Loucy (cell line): ENCODE measurements around the gene DNAJC1.

Experiments used
- EZH2phosphoT487 ChIP-seq: fragments of 200-600 bp; IDR thresholded peaks from 2 replicates; pipeline ENCODE4 v1.6.1; 2018; ENCODE audit warnings: antibody characterized with exemption, mild to moderate bottlenecking, moderate library complexity, borderline replicate concordance
- TF ChIP-seq, protein P1 (sequence below): fragments of 200-600 bp; sonication (generic); conservative IDR thresholded peaks from 2 replicates; pipeline ENCODE4 v1.5.1; 2014; ENCODE audit warnings: mild to moderate bottlenecking, antibody characterized with exemption, low read length

- TF ChIP-seq, protein P1, sequence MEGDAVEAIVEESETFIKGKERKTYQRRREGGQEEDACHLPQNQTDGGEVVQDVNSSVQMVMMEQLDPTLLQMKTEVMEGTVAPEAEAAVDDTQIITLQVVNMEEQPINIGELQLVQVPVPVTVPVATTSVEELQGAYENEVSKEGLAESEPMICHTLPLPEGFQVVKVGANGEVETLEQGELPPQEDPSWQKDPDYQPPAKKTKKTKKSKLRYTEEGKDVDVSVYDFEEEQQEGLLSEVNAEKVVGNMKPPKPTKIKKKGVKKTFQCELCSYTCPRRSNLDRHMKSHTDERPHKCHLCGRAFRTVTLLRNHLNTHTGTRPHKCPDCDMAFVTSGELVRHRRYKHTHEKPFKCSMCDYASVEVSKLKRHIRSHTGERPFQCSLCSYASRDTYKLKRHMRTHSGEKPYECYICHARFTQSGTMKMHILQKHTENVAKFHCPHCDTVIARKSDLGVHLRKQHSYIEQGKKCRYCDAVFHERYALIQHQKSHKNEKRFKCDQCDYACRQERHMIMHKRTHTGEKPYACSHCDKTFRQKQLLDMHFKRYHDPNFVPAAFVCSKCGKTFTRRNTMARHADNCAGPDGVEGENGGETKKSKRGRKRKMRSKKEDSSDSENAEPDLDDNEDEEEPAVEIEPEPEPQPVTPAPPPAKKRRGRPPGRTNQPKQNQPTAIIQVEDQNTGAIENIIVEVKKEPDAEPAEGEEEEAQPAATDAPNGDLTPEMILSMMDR, result no peak
- no peak for TF ChIP-seq EZH2phosphoT487
Measured at GRCh38 chr10:21889477-21890275, 113.9 kb downstream of the DNAJC1 start.
